ENCODE data around the gene TSPAN18.

Gene TSPAN18

GRCh38 chr11:44848963-44849350, 122.2 kb downstream of the TSPAN18 start:
- Histone ChIP-seq H3K4me1 (ENCODE audit: control insufficient read depth, low read length) (no peaks in the 10 kb centered on the region), H3K9me2 (replicated peaks; ENCODE audit: control insufficient read depth, low read length) (no peaks in the 10 kb centered on the region), H3K27me3 (ENCODE audit: control insufficient read depth, low read length) (no peaks in the 10 kb centered on the region), H3F3A (ENCODE audit: control insufficient read depth, insufficient read depth) (no peaks in the 10 kb centered on the region), H4K20me1 (ENCODE audit: control insufficient read depth, insufficient read depth, low read depth, low read length) (no peaks in the 10 kb centered on the region), H3K4me2 (ENCODE audit: low read length) (no peak overlapping the region), H3K4me3 (ENCODE audit: low read length) (no peak overlapping the region), H3K79me2 (ENCODE audit: control insufficient read depth, low read length) (no peaks in the 10 kb centered on the region), H3K36me3 (ENCODE audit: control insufficient read depth, low read length) (no peaks in the 10 kb centered on the region), H3K9me3 (ENCODE audit: control insufficient read depth, insufficient read depth, low read length) (peaks cover 3% of the 10 kb centered on the region; the same call in 1 of the 2 replicates), H3K27ac (ENCODE audit: low read depth, low read length) (no peak overlapping the region)
- no peak for TF ChIP-seq CTCF (IDR thresholded peaks at IDR 0.05; ENCODE audit: low read depth, low read length, poor library complexity, severe bottlenecking)
- TF ChIP-seq EZH2phosphoT487 (IDR thresholded peaks at IDR 0.05; ENCODE audit: borderline replicate concordance, low read length): no peak

GRCh38 chr11:44849424-44849823, 122.7 kb downstream of the TSPAN18 start:
- H3K36me3 ChIP-seq (ENCODE audit: control insufficient read depth, low read length): no peaks in the 10 kb centered on the region
- TF ChIP-seq CTCF (IDR thresholded peaks at IDR 0.05; ENCODE audit: low read depth, low read length, poor library complexity, severe bottlenecking): no peak
- TF ChIP-seq EZH2phosphoT487 (IDR thresholded peaks at IDR 0.05; ENCODE audit: borderline replicate concordance, low read length): no peak
- no peaks in the 10 kb centered on the region for H3K27me3 ChIP-seq (ENCODE audit: control insufficient read depth, low read length)
- no peaks in the 10 kb centered on the region for H3K9me2 ChIP-seq (replicated peaks; ENCODE audit: control insufficient read depth, low read length)
- peaks cover 3% of the 10 kb centered on the region; the same call in 1 of the 2 replicates for H3K9me3 ChIP-seq (ENCODE audit: control insufficient read depth, insufficient read depth, low read length)
- no peaks in the 10 kb centered on the region for H3F3A ChIP-seq (ENCODE audit: control insufficient read depth, insufficient read depth)
- H3K4me3 ChIP-seq (ENCODE audit: low read length): no peak overlapping the region
- no peak overlapping the region for H3K4me2 ChIP-seq (ENCODE audit: low read length)
- H3K79me2 ChIP-seq (ENCODE audit: control insufficient read depth, low read length): no peaks in the 10 kb centered on the region
- no peak overlapping the region for H3K27ac ChIP-seq (ENCODE audit: low read depth, low read length)
- H3K4me1 ChIP-seq (ENCODE audit: control insufficient read depth, low read length): no peaks in the 10 kb centered on the region
- H4K20me1 ChIP-seq (ENCODE audit: control insufficient read depth, insufficient read depth, low read depth, low read length): no peaks in the 10 kb centered on the region

DNA sequence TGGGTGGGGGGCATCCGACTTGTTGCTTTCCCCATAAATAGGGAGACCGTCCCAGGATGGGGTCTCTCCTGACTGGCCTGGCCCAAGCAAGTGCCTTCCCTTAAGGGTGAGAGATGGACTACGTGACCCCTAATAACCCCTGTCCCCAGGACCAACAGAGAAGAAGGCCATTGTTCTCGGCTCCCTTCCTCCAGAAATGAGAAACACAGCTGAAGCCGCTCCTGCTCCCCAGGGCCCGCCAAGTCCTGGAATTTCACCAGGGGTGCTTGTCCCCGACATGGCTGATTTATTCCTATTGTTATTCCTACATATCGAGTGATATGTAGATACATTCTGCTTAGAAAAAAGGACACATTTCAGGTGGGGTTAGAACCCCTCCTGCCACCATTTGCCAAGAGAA, 123.2 kb downstream of the TSPAN18 start:
- Histone ChIP-seq H3K36me3 (ENCODE audit: control insufficient read depth, low read length) (no peaks in the 10 kb centered on the region), H3K9me3 (ENCODE audit: control insufficient read depth, insufficient read depth, low read length) (peaks cover 3% of the 10 kb centered on the region; the same call in 1 of the 2 replicates), H3F3A (ENCODE audit: control insufficient read depth, insufficient read depth) (no peaks in the 10 kb centered on the region), H3K27ac (ENCODE audit: low read depth, low read length) (no peak overlapping the region), H3K79me2 (ENCODE audit: control insufficient read depth, low read length) (no peaks in the 10 kb centered on the region), H4K20me1 (ENCODE audit: control insufficient read depth, insufficient read depth, low read depth, low read length) (no peaks in the 10 kb centered on the region), H3K4me1 (ENCODE audit: control insufficient read depth, low read length) (no peaks in the 10 kb centered on the region), H3K9me2 (replicated peaks; ENCODE audit: control insufficient read depth, low read length) (no peaks in the 10 kb centered on the region), H3K4me2 (ENCODE audit: low read length) (no peak overlapping the region), H3K4me3 (ENCODE audit: low read length) (no peak overlapping the region), H3K27me3 (ENCODE audit: control insufficient read depth, low read length) (no peaks in the 10 kb centered on the region)
- TF ChIP-seq EZH2phosphoT487 (IDR thresholded peaks at IDR 0.05; ENCODE audit: borderline replicate concordance, low read length) (no peak), CTCF (IDR thresholded peaks at IDR 0.05; ENCODE audit: low read depth, low read length, poor library complexity, severe bottlenecking) (no peak)

Data from DOHH2 (cell line).